Keratinocyte (primary cell): Measurements from ENCODE around the gene CASP14.

Experiments
- CTCF ChIP-seq, 3 experiments: IDR thresholded peaks in 1 of 3; conservative IDR thresholded peaks in 1 of 3; optimal IDR thresholded peaks in 1 of 3; 2 replicates in 2 of 3; 3 replicates in 1 of 3; pipeline versions ENCODE3 to v1.5.1; 2011; ENCODE audit warnings: low read length in 3 of 3, mild to moderate bottlenecking in 3 of 3, moderate library complexity in 2 of 3, control low read depth in 1 of 3, inconsistent platforms in 1 of 3; ENCODE audit not compliant: insufficient read depth in 2 of 3; ENCODE audit errors: extremely low read depth in 1 of 3
- EZH2 ChIP-seq: IDR thresholded peaks from one replicate; pipeline ENCODE4 v1.6.1; 2012; ENCODE audit warnings: inconsistent platforms, mild to moderate bottlenecking, low read length, moderate library complexity

- TF ChIP-seq CTCF (optimal IDR thresholded peaks at IDR 0.05 in 1 of 3, IDR thresholded peaks at IDR 0.05 in 1 of 3, conservative IDR thresholded peaks at IDR 0.05 in 1 of 3; ENCODE audit: extremely low read depth in 1 of 3, insufficient read depth in 2 of 3, low read length in 3 of 3): no peak
- no peak for TF ChIP-seq EZH2
Observed at GRCh38 chr19:15075806-15076205, 26.5 kb downstream of the CASP14 start.
